IMR-90 (cell line): Measurements from ENCODE around the gene OSGEP. TPM values are rescaled to one million over a fixed set of nuclear protein-coding genes. Genes with fewer than 3 reads are reported as not detected.

ENCODE experiments used
- ATAC-seq: fragments of 200-7000 bp; cut with Tn5 transposase; 2 replicates; pipeline ENCODE4 v1.9.1; 2020; ENCODE audit warnings: low read depth, mild to moderate bottlenecking, moderate library complexity
- BruUV-seq: library from RNA; stranded (reverse); fragments of 400-500 nt; replicated peaks from 2 replicates; lab custom pipeline; 2021; lab: Mats Ljungman, UMichigan
- CTCF ChIA-PET: fragments of 300-600 bp; formaldehyde crosslinking; extraction: SDS; loops from one replicate; lab custom pipeline; 2021; ENCODE audit warnings: antibody characterized with exemption; lab: Yijun Ruan, JAX
- POLR2A ChIA-PET: fragments of 300-600 bp; sonication (Branson Sonifier 250); formaldehyde crosslinking; loops from one replicate; lab custom pipeline; 2022; ENCODE audit warnings: antibody characterized with exemption; ENCODE audit not compliant: unreplicated experiment; lab: Charles Lee
- DNase-seq: peaks from one replicate; pipeline ENCODE4 v3.0.0; 2013
- H2AFZ ChIP-seq: replicated peaks from 2 replicates; pipeline ENCODE3; 2013; ENCODE audit warnings: low read length, mild to moderate bottlenecking; ENCODE audit not compliant: poor library complexity
- H2AK5ac ChIP-seq: 2 replicates; pipeline ENCODE4 v1.6.1; 2013; ENCODE audit warnings: low read depth, low read length, inconsistent platforms
- H2AK9ac ChIP-seq: replicated peaks from 2 replicates; pipeline ENCODE3; 2013; ENCODE audit warnings: mild to moderate bottlenecking, low read depth, low read length, moderate library complexity; ENCODE audit not compliant: poor library complexity
- H2BK120ac ChIP-seq: 2 replicates; pipeline ENCODE4 v1.6.1; 2013; ENCODE audit warnings: low read depth, low read length, inconsistent platforms
- H2BK15ac ChIP-seq: 3 replicates; pipeline ENCODE4 v1.6.1; 2013; ENCODE audit warnings: low read depth, low read length, inconsistent platforms
- H2BK20ac ChIP-seq: 2 replicates; pipeline ENCODE4 v1.6.1; 2013; ENCODE audit warnings: low read depth, mild to moderate bottlenecking, inconsistent platforms, low read length, moderate library complexity
- H2BK5ac ChIP-seq: 2 replicates; pipeline ENCODE4 v1.6.1; 2013; ENCODE audit warnings: mild to moderate bottlenecking, low read depth, low read length, inconsistent platforms; ENCODE audit not compliant: poor library complexity, severe bottlenecking
- H3K14ac ChIP-seq: replicated peaks from 2 replicates; pipeline ENCODE4 v1.6.1; 2013; ENCODE audit warnings: low read depth, low read length, inconsistent platforms
- H3K18ac ChIP-seq: 2 replicates; pipeline ENCODE4 v1.6.1; 2013; ENCODE audit warnings: low read depth, low read length, control low read depth
- H3K23ac ChIP-seq: 2 replicates; pipeline ENCODE4 v1.6.1; 2013; ENCODE audit warnings: low read depth, low read length, inconsistent platforms
- H3K27ac ChIP-seq: 2 replicates; pipeline ENCODE4 v1.5.1; 2013; ENCODE audit warnings: mild to moderate bottlenecking, control low read depth, low read length; ENCODE audit not compliant: insufficient read depth
- H3K27me3 ChIP-seq: 2 replicates; pipeline ENCODE4 v1.6.1; 2013; ENCODE audit warnings: low read length; ENCODE audit not compliant: control insufficient read depth, insufficient read depth
- H3K36me3 ChIP-seq: 2 replicates; pipeline ENCODE4 v1.6.1; 2013; ENCODE audit warnings: low read length, mixed read lengths; ENCODE audit not compliant: control insufficient read depth, insufficient read depth
- H3K4ac ChIP-seq: 2 replicates; pipeline ENCODE4 v1.6.1; 2013; ENCODE audit warnings: low read depth, low read length, inconsistent platforms
- H3K4me1 ChIP-seq: 2 replicates; pipeline ENCODE4 v1.6.1; 2013; ENCODE audit warnings: low read length, mixed read lengths; ENCODE audit not compliant: control insufficient read depth, insufficient read depth
- H3K4me2 ChIP-seq: 2 replicates; pipeline ENCODE4 v1.6.1; 2013; ENCODE audit warnings: low read depth, mild to moderate bottlenecking, control low read depth, low read length, moderate library complexity
- H3K4me3 ChIP-seq: 2 replicates; pipeline ENCODE4 v1.5.1; 2013; ENCODE audit warnings: low read depth, mild to moderate bottlenecking, control low read depth, low read length, moderate library complexity; ENCODE audit not compliant: insufficient read depth
- H3K56ac ChIP-seq: 2 replicates; pipeline ENCODE4 v1.6.1; 2013; ENCODE audit warnings: low read length, inconsistent platforms; ENCODE audit not compliant: insufficient read depth; ENCODE audit errors: extremely low read depth
- H3K79me1 ChIP-seq, 2 experiments: 2 replicates each; pipeline ENCODE4 v1.6.1; 2013; ENCODE audit warnings: low read length in 2 of 2, inconsistent platforms in 1 of 2, low read depth in 1 of 2
- H3K9ac ChIP-seq: 2 replicates; pipeline ENCODE4 v1.6.1; 2013; ENCODE audit warnings: low read depth, low read length, control low read depth
- H3K9me1 ChIP-seq: 2 replicates; pipeline ENCODE4 v1.6.1; 2013; ENCODE audit warnings: low read length, inconsistent platforms; ENCODE audit not compliant: insufficient read depth
- H3K9me3 ChIP-seq: 2 replicates; pipeline ENCODE4 v1.6.1; 2013; ENCODE audit warnings: low read length; ENCODE audit not compliant: control insufficient read depth, insufficient read depth
- H4K20me1 ChIP-seq: 2 replicates; pipeline ENCODE4 v1.6.1; 2013; ENCODE audit warnings: low read length, inconsistent platforms; ENCODE audit not compliant: insufficient read depth
- H4K5ac ChIP-seq: 2 replicates; pipeline ENCODE4 v1.6.1; 2013; ENCODE audit warnings: mild to moderate bottlenecking, low read depth, low read length, control low read depth
- H4K8ac ChIP-seq, 2 experiments: 2 replicates each; pipeline ENCODE4 v1.6.1; 2013; ENCODE audit warnings: low read depth in 2 of 2, low read length in 2 of 2, control low read depth in 1 of 2, inconsistent platforms in 1 of 2
- H4K91ac ChIP-seq: 2 replicates; pipeline ENCODE4 v1.6.1; 2013; ENCODE audit warnings: low read depth, low read length, inconsistent platforms; ENCODE audit not compliant: insufficient read depth
- CHD1 ChIP-seq: IDR thresholded peaks from 2 replicates; pipeline ENCODE4 v1.6.1; 2012; ENCODE audit warnings: low read depth, low read length, improper control_type of control experiment
- WGBS, 2 experiments: methylation state at CpG; one replicate each; pipeline versions ENCODE4 v1.1.5 to v1.1.7; 2013; ENCODE audit warnings: missing lambda C conversion rate in 2 of 2; ENCODE audit not compliant: insufficient read length in 1 of 2; ENCODE audit errors: extremely low coverage in 2 of 2; 5-methylcytosine and 5-hydroxymethylcytosine counted together
- dilution Hi-C: fragments of 300-500 bp; cut with HindIII; formaldehyde crosslinking; loops from one replicate; pipeline ENCODE4 v1.14.3; 2018; ENCODE audit warnings: low sequenced_read_pairs; ENCODE audit not compliant: unreplicated experiment
- in situ Hi-C: fragments of 300-500 bp; cut with MboI; formaldehyde crosslinking; loops from 3 replicates; pipeline ENCODE4 v1.14.3; 2019; ENCODE audit warnings: low sequenced_read_pairs, inconsistent platforms, mixed read lengths
- intact Hi-C: fragments of 100-400 bp; cut with micrococcal nuclease; formaldehyde crosslinking; loops from 2 replicates; pipeline ENCODE4 v1.10.0; 2022
- polyA plus RNA-seq, 3 experiments: library from polyadenylated mRNA; depleted of rRNA; stranded (reverse); fragments of >200 nt; gene quantifications; 2 replicates each; pipeline ENCODE4 v1.2.3, GENCODE V29; 2012; ENCODE audit warnings: low replicate concordance in 1 of 3
- total RNA-seq: library from RNA; depleted of rRNA; stranded (reverse); fragments of >200 nt; gene quantifications from 2 replicates; pipeline ENCODE4 v1.2.3, GENCODE V29; 2012

OSGEP gene
- total and polyA plus RNA-seq, 2 of the 4 experiments (the other 2 are of a cell fraction): 24.7 to 32.4 TPM

GRCh38 chr14:20499108-20499507, 44.5 kb upstream of the OSGEP start:
- H3K4ac ChIP-seq: no peak overlapping the region
- no peaks in the 10 kb centered on the region for H3K79me1 ChIP-seq
- H4K20me1 ChIP-seq: no peaks in the 10 kb centered on the region
- H2BK120ac ChIP-seq: no peak overlapping the region
- no peak overlapping the region for H2AK5ac ChIP-seq
- no peak overlapping the region for H3K4me3 ChIP-seq
- H2AK9ac ChIP-seq: no peak overlapping the region
- dilution Hi-C loops (no loop called here), in situ Hi-C loops (no loop called here), intact Hi-C loops (no loop called here)
- H4K5ac ChIP-seq: no peak overlapping the region
- no peak overlapping the region for H3K27ac ChIP-seq
- H3K27me3 ChIP-seq: no peaks in the 10 kb centered on the region
- TF ChIP-seq CHD1: no peak
- H3K4me2 ChIP-seq: no peak overlapping the region
- H3K4me1 ChIP-seq: no peaks in the 10 kb centered on the region
- H3K36me3 ChIP-seq: no peaks in the 10 kb centered on the region
- POLR2A ChIA-PET: no interaction called here
- H3K14ac ChIP-seq: no peak overlapping the region
- CTCF ChIA-PET: no interaction called here
- no peak overlapping the region for H2BK15ac ChIP-seq
- H4K8ac ChIP-seq: no peak overlapping the region
- H3K9me1 ChIP-seq: no peaks in the 10 kb centered on the region
- no peak overlapping the region for H2AFZ ChIP-seq
- H3K9me3 ChIP-seq: no peaks in the 10 kb centered on the region
- DNase-seq (no peak), ATAC-seq (no peak)
- no peak overlapping the region for H3K56ac ChIP-seq
- no peak overlapping the region for H3K23ac ChIP-seq
- H3K18ac ChIP-seq: no peak overlapping the region
- BruUV-seq: no TSS peak
- no peak overlapping the region for H2BK5ac ChIP-seq
- no peak overlapping the region for H2BK20ac ChIP-seq
- H4K91ac ChIP-seq: no peak overlapping the region
- no peak overlapping the region for H3K9ac ChIP-seq
- WGBS, 2 experiments: no CpG with 5 or more reads among the region's 4 CpGs
